Measurements from ENCODE around the gene ZNF544. TPM values are rescaled to one million over a fixed set of nuclear protein-coding genes. Genes with fewer than 3 reads are reported as not detected.

The ZNF544 gene
- total RNA-seq, 2 donors from 2014 or later, result 30.1 to 38.4 TPM

- DNase-seq (ENCODE audit: low spot score), result no peak
- H3K4me1 ChIP-seq, result no peaks in the 10 kb centered on the region
- peaks cover 89 to 100% of the 10 kb centered on the region in 2 donors for H3K9me3 ChIP-seq
- no peak for TF ChIP-seq CTCF (IDR thresholded peaks at IDR 0.05)
- no peaks in the 10 kb centered on the region for H3K27me3 ChIP-seq
- no peak overlapping the region for H3K4me3 ChIP-seq
- H3K36me3 ChIP-seq, result peaks cover 90% of the 10 kb centered on the region
- no peak overlapping the region for H3K27ac ChIP-seq
Observed at GRCh38 chr19:58196901-58197616, 31.7 kb upstream of the ZNF544 start.

GRCh38 chr19:58203814-58204475, 24.8 kb upstream of the ZNF544 start:
- Histone ChIP-seq H3K4me3 (no peak overlapping the region), H3K27ac (no peak overlapping the region), H3K4me1 (no peaks in the 10 kb centered on the region), H3K9me3 (peaks cover 91 to 100% of the 10 kb centered on the region in 2 donors), H3K27me3 (no peaks in the 10 kb centered on the region), H3K36me3 (peaks cover 82% of the 10 kb centered on the region)
- no peak for DNase-seq (ENCODE audit: low spot score)
- no peak for TF ChIP-seq CTCF (IDR thresholded peaks at IDR 0.05)

- Histone ChIP-seq H3K4me3 (no peak overlapping the region), H3K36me3 (peaks cover 88% of the 10 kb centered on the region), H3K27ac (no peak overlapping the region), H3K27me3 (no peaks in the 10 kb centered on the region), H3K9me3 (peaks cover 91 to 100% of the 10 kb centered on the region in 2 donors), H3K4me1 (no peaks in the 10 kb centered on the region)
- TF ChIP-seq CTCF (IDR thresholded peaks at IDR 0.05), result no peak
- DNase-seq (ENCODE audit: low spot score), result no peak
Observed at GRCh38 chr19:58204566-58204965, 24.1 kb upstream of the ZNF544 start.

- TF ChIP-seq CTCF (IDR thresholded peaks at IDR 0.05), result no peak
- Histone ChIP-seq H3K4me1 (no peaks in the 10 kb centered on the region), H3K4me3 (no peak overlapping the region), H3K27me3 (no peaks in the 10 kb centered on the region), H3K36me3 (peaks cover 95% of the 10 kb centered on the region), H3K27ac (no peak overlapping the region), H3K9me3 (peaks cover 91 to 100% of the 10 kb centered on the region in 2 donors)
- no peak for DNase-seq (ENCODE audit: low spot score)
Observed at GRCh38 chr19:58209577-58209976, 19.1 kb upstream of the ZNF544 start.

- DNase-seq (ENCODE audit: low spot score), result no peak
- Histone ChIP-seq H3K4me3 (no peak overlapping the region), H3K27ac (no peak overlapping the region), H3K27me3 (no peaks in the 10 kb centered on the region), H3K36me3 (peaks cover 66% of the 10 kb centered on the region), H3K4me1 (no peaks in the 10 kb centered on the region), H3K9me3 (peaks cover 89 to 100% of the 10 kb centered on the region in 2 donors)
- no peak for TF ChIP-seq CTCF (IDR thresholded peaks at IDR 0.05)
Observed at GRCh38 chr19:58212336-58213074, 16.2 kb upstream of the ZNF544 start.

Data from right atrium auricular region (tissue), 2 donors.